HG03457 (cell line): ENCODE measurements around the gene IL2RG.

Experiments used
- ATAC-seq: cut with Tn5 transposase; IDR thresholded peaks from one replicate; pipeline ENCODE4 v1.9.1; 2021; ENCODE audit warnings: moderate number of reproducible peaks; ENCODE audit not compliant: unreplicated experiment

IL2RG gene

DNA sequence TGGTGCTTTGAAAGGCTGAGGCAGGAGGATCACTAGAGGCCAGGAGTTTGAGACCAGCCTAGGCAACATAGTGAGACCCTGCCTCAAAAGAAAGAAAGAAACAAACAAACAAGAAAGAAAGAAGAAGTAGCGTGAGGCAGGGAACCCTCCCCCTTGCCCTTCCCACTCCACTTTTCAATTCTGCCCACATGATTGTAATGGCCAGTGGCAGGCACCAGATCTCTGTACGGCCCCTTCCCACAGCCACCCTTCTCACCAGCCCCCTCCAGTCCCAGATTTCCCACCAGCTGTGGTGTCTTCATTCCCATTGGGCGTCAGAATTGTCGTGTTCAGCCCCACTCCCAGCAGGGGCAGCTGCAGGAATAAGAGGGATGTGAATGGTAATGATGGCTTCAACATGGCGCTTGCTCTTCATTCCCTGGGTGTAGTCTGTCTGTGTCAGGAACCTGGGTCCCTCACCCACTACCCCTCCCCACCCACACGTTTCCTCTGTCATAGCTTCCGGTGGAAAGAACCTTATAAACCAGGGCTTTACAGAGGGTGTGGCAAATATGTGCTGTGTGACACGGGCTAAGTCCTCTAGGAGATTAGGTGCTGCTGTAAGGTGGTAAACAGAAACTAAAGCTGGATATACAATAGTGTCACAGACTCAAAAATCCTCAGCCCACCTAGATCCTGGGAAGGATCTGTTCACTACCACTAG lies at the start of gene IL2RG:
Gene IL2RG, minus strand, starts transcription at position 437 of the 703 bp plus-strand sequence. Its CDS starts 38 bp downstream, at position 399.
- peak; percentile 76 for ATAC-seq

- ATAC-seq: no peak
Observed at GRCh38 chrX:71160475-71160874, 49.1 kb upstream of the IL2RG start.

- ATAC-seq: no peak
Observed at GRCh38 chrX:71159335-71159734, 48.0 kb upstream of the IL2RG start.

- ATAC-seq: no peak
Observed at GRCh38 chrX:71158603-71159002, 47.2 kb upstream of the IL2RG start.

DNA sequence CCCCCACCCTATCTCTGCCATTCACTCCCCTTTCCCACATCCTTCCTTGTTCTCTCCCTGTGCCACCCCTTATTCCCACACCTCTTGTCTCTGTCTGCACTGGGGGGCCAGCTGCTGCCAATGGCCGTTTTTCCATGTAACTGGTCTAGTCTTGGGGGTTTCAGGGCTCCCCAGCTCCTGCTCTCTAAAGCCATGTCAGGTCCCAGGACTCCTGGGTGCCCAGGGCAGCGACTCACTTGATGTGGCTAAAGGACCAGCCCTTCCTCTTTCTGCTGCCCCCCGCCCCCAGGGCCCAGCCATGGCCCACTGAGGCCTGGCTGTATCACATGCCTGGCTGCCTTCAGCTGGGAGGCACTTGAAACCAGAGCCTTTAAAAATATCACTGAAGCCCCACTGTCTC lies 43.3 kb upstream of the IL2RG start:
- ATAC-seq: no peak

DNA sequence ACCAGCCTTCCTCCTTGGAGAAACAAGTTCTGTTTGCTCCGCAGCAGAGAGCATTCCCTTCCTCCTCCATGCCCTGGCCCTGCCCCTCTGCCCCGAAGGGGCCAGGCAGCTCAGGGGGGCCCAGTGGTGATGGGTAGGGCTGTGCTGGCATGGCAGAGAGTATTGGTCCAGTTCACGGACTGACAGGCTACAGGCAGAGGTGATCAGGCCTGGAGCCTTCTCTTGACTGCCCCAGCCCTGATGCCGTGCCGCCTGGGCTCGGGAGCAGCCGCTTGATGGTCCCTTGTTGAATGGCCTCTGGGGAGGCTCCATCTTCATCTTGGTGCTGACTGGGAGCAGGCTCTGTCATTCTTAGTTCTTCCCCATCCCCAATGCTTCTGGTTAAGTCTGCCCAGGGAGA lies 42.8 kb upstream of the IL2RG start:
- ATAC-seq: no peak

DNA sequence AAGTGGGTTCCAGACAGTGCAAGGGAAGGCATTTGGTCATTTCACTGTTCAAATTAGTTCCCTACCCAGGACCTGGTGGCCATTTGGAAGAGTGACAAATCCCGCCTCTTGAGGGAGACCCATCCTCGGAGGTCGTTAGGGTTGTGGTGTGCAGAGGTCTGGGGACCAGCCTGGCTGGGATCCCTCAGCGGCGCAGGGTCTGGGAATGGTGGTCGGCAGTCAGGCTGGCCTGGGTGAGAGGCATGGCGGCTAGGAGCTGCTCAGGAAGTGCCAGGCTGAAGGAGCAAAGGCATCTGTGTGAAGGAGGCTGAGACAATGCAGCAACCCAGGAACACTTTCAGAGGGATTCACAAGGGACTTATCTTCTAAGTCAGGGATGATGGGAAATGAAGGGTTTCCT lies 40.0 kb upstream of the IL2RG start:
- no peak for ATAC-seq

GRCh38 chrX:71148278-71148663 lies 36.9 kb upstream of the IL2RG start:
- no peak for ATAC-seq

DNA sequence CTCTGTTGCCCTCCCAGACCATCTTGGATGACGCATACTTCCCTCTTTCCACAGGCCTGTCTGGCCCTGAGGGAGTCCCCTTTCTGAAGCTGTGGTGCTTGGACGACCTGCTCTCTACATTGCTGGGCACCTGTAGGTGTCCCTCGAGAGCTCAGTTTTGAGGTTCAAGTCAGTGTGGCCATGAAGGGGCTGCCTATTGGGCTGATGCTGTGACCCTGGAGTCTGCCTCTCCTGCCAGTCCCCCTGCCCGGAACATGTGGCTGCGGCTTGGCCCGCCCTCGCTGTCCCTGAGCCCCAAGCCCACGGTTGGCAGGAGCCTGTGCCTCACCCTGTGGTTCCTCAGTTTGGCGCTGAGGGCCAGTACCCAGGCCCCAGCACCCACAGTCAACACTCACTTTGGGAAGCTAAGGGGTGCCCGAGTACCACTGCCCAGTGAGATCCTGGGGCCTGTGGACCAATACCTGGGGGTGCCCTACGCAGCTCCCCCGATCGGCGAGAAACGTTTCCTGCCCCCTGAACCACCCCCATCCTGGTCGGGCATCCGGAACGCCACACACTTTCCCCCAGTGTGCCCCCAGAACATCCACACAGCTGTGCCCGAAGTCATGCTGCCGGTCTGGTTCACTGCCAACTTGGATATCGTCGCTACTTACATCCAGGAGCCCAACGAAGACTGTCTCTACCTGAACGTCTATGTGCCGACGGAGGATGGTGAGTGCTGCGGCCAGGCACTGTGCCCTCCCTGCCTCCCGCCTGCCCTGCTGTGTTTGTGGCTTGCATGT lies 36.3 kb upstream of the IL2RG start:
- ATAC-seq: no peak

- ATAC-seq: no peak
Observed at GRCh38 chrX:71144651-71145050, 33.3 kb upstream of the IL2RG start, which contains the start of gene NLGN3. Gene NLGN3, plus strand, starts transcription at chrX:71144841. Its CDS starts 2,909 bp downstream, at chrX:71147750.

- no peak for ATAC-seq
Observed at GRCh38 chrX:71143508-71143907, 32.1 kb upstream of the IL2RG start.

DNA sequence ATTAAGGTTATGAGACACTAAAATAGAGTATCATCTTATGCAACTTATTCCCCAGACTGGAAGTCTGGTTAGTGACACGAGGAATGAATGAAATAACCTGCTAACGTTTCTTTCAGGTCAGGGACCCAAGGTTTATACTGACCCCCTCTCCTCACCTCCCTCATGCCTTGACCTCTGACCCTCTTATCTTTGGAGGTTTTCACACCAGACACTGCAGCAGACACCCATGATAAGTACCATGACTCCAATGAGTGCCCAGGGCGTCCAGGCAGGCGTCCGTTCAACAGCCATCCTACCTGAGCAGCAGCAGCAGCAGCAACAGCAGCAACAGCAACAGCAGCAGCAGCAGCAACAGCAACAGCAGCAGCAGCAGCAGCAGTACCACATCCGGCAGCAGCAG lies 29.1 kb upstream of the IL2RG start:
- ATAC-seq: no peak

- no peak for ATAC-seq
Observed at GRCh38 chrX:71131510-71131909, 20.1 kb upstream of the IL2RG start.

DNA sequence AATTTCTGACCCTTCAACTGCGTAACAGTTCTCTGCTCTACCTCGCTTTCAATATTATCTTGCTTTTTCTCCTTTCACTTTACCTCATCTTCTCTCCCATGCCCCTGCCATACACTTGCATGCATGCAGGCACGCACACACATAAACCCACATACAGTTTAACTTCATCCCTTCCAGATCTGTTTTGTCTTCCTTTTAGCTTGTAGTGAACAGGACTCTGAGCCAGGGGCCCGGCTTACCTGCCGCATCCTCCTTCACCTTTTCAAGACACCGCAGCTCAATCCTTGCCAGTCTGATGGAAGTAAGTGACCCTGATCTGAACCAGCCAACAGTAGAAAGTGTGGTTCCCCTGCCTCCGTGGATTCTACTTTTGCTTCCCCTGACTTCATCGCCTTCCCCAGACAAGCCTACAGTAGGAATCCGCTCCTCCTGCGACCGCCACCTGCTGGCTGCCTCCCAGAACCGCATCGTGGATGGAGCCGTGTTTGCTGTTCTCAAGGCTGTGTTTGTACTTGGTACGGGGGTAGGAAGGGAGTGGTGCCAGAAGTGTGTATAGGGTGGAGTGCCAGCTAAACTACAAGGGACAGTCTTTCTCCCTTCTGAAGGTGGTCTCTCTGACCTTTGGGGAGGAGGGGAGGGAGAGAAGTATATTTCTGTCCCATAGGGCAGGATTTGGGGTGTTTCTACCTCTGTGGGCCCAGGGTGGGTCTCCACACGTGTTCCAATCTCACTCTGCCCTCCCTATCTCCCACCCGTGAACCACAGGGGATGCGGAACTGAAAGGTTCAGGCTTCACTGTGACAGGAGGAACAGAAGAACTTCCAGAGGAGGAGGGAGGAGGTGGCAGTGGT lies 17.8 kb upstream of the IL2RG start:
- ATAC-seq: no peak

DNA sequence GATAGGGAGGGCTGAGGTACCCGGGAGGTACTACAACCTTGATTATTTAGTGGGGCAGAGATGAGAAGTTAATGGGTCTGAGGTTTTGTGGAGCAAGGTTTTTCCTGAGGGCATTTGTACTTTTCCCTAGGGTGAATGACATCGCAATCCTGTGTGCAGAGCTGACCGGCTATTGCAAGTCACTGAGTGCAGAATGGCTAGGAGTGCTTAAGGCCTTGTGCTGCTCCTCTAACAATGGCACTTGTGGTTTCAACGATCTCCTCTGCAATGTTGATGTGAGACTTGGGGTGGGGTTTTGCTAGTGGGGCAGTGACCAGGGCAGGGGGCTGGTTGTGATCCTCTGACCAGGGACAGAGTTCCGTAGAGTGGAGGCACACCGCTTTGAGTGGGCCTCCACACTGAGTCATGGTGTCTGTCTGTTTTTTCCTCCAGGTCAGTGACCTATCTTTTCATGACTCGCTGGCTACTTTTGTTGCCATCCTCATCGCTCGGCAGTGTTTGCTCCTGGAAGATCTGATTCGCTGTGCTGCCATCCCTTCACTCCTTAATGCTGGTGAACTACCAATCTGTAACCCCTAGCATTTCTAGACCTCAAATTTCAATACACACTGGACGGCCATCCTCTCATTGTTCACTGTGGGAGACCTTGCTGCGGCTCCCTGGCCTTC lies 16.9 kb upstream of the IL2RG start:
- no peak for ATAC-seq

DNA sequence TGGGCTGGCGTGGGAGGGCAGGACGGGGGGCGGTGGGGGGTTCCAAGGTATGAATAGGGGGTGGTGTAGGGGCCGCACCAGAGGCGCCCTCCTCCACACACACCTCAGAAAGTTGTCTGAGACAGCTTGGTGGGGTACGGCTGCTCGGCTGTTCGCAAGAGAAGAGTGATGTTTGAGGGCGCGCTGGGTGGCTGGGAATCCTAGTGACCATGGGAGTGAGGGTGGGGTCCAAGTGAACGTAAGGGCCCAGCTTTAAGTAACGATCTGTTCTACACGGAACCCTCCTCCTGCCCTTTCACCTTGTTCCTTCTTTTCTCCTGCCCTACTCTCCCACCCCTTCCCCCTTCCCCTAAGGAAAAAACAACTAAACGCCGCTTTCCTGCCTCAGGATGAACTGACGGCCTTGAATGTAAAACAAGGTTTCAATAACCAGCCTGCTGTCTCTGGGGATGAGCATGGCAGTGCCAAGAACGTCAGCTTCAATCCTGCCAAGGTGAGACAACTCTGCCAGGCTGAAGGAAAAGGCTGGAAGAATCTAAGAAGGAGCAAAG lies 7.7 kb upstream of the IL2RG start:
- ATAC-seq: no peak

DNA sequence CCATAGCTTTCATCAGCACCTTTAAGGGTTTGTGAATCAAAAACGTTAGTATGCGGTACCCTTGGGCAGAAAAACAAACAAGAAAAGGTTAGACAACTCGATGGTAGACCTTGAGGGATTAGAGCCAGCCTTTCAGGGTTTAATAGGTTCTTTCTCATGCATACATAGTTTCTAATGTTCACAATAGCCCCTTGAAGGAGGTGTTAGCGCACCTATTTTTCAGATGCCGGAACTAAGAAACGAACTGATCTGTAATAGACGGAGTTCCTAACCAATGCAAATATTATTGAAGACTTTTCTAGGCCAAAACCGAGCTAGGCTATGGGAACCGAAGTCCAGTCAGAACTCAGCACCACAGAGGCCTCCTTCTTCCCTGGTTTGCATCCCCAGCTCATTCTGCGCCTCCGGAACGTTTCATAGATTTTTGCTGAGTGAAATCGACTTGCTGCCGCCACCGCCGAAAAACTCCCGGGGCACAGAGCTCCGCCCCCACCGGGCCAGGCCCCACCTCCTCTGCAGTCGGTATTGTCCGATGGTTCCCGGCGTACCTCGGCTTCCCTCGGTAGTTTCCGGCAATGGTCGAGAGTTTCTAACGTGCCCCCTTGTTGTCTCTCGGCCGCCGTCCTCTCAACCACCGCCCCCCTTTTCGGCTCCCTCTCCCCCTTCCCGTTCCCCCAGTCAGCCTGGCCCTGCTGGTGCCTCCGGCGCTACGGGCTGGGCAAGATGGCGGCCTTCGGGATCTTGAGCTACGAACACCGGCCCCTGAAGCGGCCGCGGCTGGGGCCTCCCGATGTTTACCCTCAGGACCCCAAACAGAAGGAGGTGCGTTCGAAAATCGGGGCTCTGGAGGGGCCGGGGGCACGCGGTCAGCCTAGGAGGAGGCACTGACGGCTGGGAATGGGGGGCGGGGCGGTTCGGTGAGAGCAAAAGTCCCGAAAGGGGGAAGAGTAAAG lies 6.9 kb upstream of the IL2RG start, which contains the start of gene MED12:
Gene MED12, plus strand, starts transcription at position 565 of the 953 bp plus-strand sequence. Its CDS starts 159 bp downstream, at position 724.
- ATAC-seq: peak; percentile 83

DNA sequence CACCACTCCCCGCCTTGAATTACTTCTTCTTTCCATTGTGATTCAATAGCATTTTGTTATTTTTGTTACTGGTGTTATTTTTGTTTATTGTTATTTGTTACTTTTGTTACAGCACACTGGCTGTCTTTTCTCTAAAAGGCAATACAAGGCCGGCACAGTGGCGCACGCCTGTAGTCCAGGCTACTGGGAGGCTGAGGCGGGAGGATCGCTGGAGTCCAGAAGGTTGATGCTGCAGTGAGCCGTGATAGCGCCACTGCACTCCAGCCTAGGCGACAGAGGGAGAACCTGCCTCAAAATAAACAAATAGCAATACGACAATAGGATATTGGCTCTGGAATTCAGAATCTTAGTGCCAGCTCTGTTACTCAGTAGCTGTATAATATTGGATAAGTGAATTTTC lies 6.0 kb upstream of the IL2RG start:
- ATAC-seq: no peak

GRCh38 chrX:71111921-71112431 lies 599 bp upstream of the IL2RG start:
- peak; percentile 29 for ATAC-seq
